HCT116 (cell line): ENCODE data around the gene DTNBP1. TPM values are rescaled to one million over a fixed set of nuclear protein-coding genes. Genes with fewer than 3 reads are reported as not detected.

ENCODE experiments used
- ATAC-seq: fragments of 200-7000 bp; cut with Tn5 transposase; 2 replicates; pipeline ENCODE4 v1.9.1; 2020; ENCODE audit warnings: mild to moderate bottlenecking, moderate library complexity
- BruUV-seq: library from RNA; stranded (reverse); fragments of 400-500 nt; replicated peaks from 2 replicates; lab custom pipeline; 2021; lab: Mats Ljungman, UMichigan
- CTCF ChIA-PET: fragments of 300-600 bp; sonication (Branson Sonifier 250); formaldehyde crosslinking; loops from one replicate; lab custom pipeline; 2021; ENCODE audit warnings: antibody characterized with exemption; lab: Charles Lee
- POLR2A ChIA-PET: fragments of 300-600, 350-600 bp; sonication (Branson Sonifier 250); formaldehyde crosslinking; loops from one replicate; lab custom pipeline; 2021; ENCODE audit warnings: antibody characterized with exemption; lab: Charles Lee
- RAD21 ChIA-PET, 2 experiments: fragments of 300-600 bp; sonication (Branson Sonifier 250); formaldehyde crosslinking; loops; one replicate each; lab custom pipeline; 2023; ENCODE audit warnings: low total read pairs in 2 of 2; ENCODE audit not compliant: uncharacterized antibody in 2 of 2, unreplicated experiment in 2 of 2, low non-redundant PET in 1 of 2; lab: Charles Lee
- DNase-seq: peaks from one replicate; pipeline ENCODE4 v3.0.0-alpha.2; 2010; ENCODE audit warnings: low read depth, low spot score
- H2AFZ ChIP-seq: fragments of 200-600 bp; shearing (Covaris generic), sonication (generic); 2 replicates; pipeline ENCODE4 v1.6.1; 2017; ENCODE audit warnings: low read depth, mixed run types, mixed read lengths, antibody characterized with exemption, low read length; ENCODE audit not compliant: poor library complexity, severe bottlenecking
- H3K27ac ChIP-seq: 2 replicates; pipeline ENCODE4 v1.5.1; 2012; ENCODE audit warnings: low read depth, low read length
- H3K27me3 ChIP-seq: fragments of 200-600 bp; sonication (generic); 2 replicates; pipeline ENCODE4 v1.6.1; 2016; ENCODE audit warnings: mixed run types, low read length, mixed read lengths; ENCODE audit not compliant: insufficient read depth
- H3K36me3 ChIP-seq, 2 experiments: fragments of 200-500 bp in 1 of 2; fragments of 200-600 bp in 1 of 2; sonication (Bioruptor generic) in 1 of 2; sonication (generic) in 1 of 2; 2 replicates each; pipeline versions ENCODE4 v1.5.1 to v1.6.1; 2014 to 2016; ENCODE audit warnings: low read length in 2 of 2, inconsistent platforms in 1 of 2, mixed read lengths in 1 of 2, mixed run types in 1 of 2; ENCODE audit not compliant: insufficient read depth in 2 of 2, control insufficient read depth in 1 of 2
- H3K4me1 ChIP-seq, 2 experiments: fragments of 200-600 bp in 1 of 2; sonication (generic) in 1 of 2; 2 replicates each; pipeline versions ENCODE4 v1.5.1 to v1.6.1; 2012 to 2017; ENCODE audit warnings: low read length in 2 of 2, inconsistent platforms in 1 of 2, mild to moderate bottlenecking in 1 of 2, mixed read lengths in 1 of 2, mixed run types in 1 of 2, moderate library complexity in 1 of 2; ENCODE audit not compliant: insufficient read depth in 2 of 2, control insufficient read depth in 1 of 2
- H3K4me2 ChIP-seq: fragments of 200-600 bp; sonication (generic); 2 replicates; pipeline ENCODE4 v1.6.1; 2017; ENCODE audit warnings: mixed run types, low read length, mixed read lengths
- H3K4me3 ChIP-seq, 2 experiments: fragments of 200-600 bp in 1 of 2; sonication (generic) in 1 of 2; replicated peaks in 1 of 2; 2 replicates each; pipeline ENCODE4 v1.5.1; 2011 to 2016; ENCODE audit warnings: low read length in 2 of 2, control low read depth in 1 of 2, low read depth in 1 of 2, mild to moderate bottlenecking in 1 of 2, mixed read lengths in 1 of 2, mixed run types in 1 of 2
- H3K79me2 ChIP-seq: fragments of 200-600 bp; sonication (generic); 2 replicates; pipeline ENCODE4 v1.6.1; 2017; ENCODE audit warnings: mild to moderate bottlenecking, mixed run types, low read length, moderate library complexity, mixed read lengths; ENCODE audit not compliant: insufficient read depth
- H3K9ac ChIP-seq: fragments of 200-600 bp; sonication (generic); 2 replicates; pipeline ENCODE4 v1.6.1; 2016; ENCODE audit warnings: low read length, mixed read lengths
- H3K9me2 ChIP-seq: fragments of 200-600 bp; sonication (generic), shearing (Covaris generic); 2 replicates; pipeline ENCODE4 v1.6.1; 2017; ENCODE audit warnings: mixed run types, mild to moderate bottlenecking, moderate library complexity; ENCODE audit not compliant: insufficient read depth
- H3K9me3 ChIP-seq, 2 experiments: fragments of 200-500 bp in 1 of 2; fragments of 200-600 bp in 1 of 2; sonication (Bioruptor generic) in 1 of 2; sonication (generic) in 1 of 2; 2 replicates each; pipeline ENCODE4 v1.6.1; 2014 to 2017; ENCODE audit warnings: low read length in 2 of 2, mixed read lengths in 2 of 2, inconsistent platforms in 1 of 2, low read depth in 1 of 2, mild to moderate bottlenecking in 1 of 2, mixed run types in 1 of 2, moderate library complexity in 1 of 2; ENCODE audit not compliant: control insufficient read depth in 1 of 2, insufficient read depth in 1 of 2
- H4K20me1 ChIP-seq: fragments of 200-600 bp; sonication (generic), shearing (Covaris generic); 2 replicates; pipeline ENCODE4 v1.6.1; 2017; ENCODE audit warnings: mixed run types, mild to moderate bottlenecking, moderate library complexity; ENCODE audit not compliant: insufficient read depth
- ELF1 ChIP-seq: IDR thresholded peaks from 2 replicates; pipeline ENCODE4 v1.6.1; 2012; ENCODE audit warnings: low read depth, borderline replicate concordance
- EZH2phosphoT487 ChIP-seq: fragments of 200-600 bp; IDR thresholded peaks from 2 replicates; pipeline ENCODE4 v1.6.1; 2018; ENCODE audit warnings: antibody characterized with exemption, borderline replicate concordance
- FOSL1 ChIP-seq: IDR thresholded peaks from 2 replicates; pipeline ENCODE4 v1.6.1; 2012; ENCODE audit warnings: low read depth
- JUND ChIP-seq: IDR thresholded peaks from 2 replicates; pipeline ENCODE4 v1.6.1; 2012
- TCF7L2 ChIP-seq: IDR thresholded peaks from 2 replicates; pipeline ENCODE4 v1.7.0; 2011; ENCODE audit warnings: borderline replicate concordance, inconsistent platforms; ENCODE audit not compliant: insufficient read depth, insufficient read length; ENCODE audit errors: extremely low read depth
- ZFX ChIP-seq: fragments of 450-650 bp; IDR thresholded peaks from 2 replicates; pipeline ENCODE4 v1.6.1; 2017
- ZNF274 ChIP-seq: fragments of 200-500 bp; sonication (Bioruptor generic); IDR thresholded peaks from 2 replicates; pipeline ENCODE4 v1.6.1; 2014; ENCODE audit warnings: mild to moderate bottlenecking, low read depth, low read length, inconsistent platforms
- intact Hi-C: fragments of 100-400 bp; cut with micrococcal nuclease; formaldehyde crosslinking; loops from 2 replicates; pipeline ENCODE4 v1.10.0; 2022
- total RNA-seq: library from RNA; stranded (reverse); gene quantifications from one replicate; pipeline ENCODE4 v1.2.1, GENCODE V29; 2021; ENCODE audit not compliant: unreplicated experiment
- TF ChIP-seq, protein P1 (sequence below): IDR thresholded peaks from 2 replicates; pipeline ENCODE4 v1.6.1; 2012; ENCODE audit warnings: low read depth

Gene DTNBP1
- total RNA-seq, 1 experiment from 2014 or later: 16.7 TPM

DNA sequence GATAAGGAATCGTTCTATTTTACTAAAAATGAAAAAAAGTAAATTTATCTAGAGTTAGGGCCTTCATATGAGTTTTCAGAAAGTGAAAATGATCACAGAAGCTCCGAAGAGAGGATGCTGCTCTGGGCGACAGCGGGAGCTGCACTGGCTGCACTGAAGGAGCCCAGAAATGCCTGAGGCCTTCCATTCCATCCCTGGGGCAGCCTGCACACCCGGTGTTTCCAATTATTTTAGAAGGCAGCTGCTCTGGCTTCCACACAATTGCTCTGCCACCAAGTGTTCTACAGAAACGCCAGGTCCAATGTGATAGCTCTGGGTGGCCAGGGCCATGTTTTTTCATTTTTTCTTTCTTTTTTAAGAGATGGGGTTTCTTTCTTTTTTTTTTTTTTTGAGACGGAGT lies 3.6 kb downstream of the DTNBP1 start:
- H3K9me3 ChIP-seq: no peaks in the 10 kb centered on the region
- TF ChIP-seq EZH2phosphoT487 (no peak), TCF7L2 (no peak), ZNF274 (no peak), ELF1 (no peak), ZFX (no peak)
- no peak overlapping the region for H3K9ac ChIP-seq
- H4K20me1 ChIP-seq: peaks cover 2% of the 10 kb centered on the region; the same call in 1 of the 2 replicates
- ChIA-PET POLR2A (no interaction called here), CTCF (no interaction called here), RAD21 (no interaction called here)
- peaks cover 3 to 13% of the 10 kb centered on the region in 2 experiments; a peak in 2 of 4 replicates for H3K4me1 ChIP-seq
- DNase-seq (no peak), ATAC-seq (no peak)
- no TSS peak for BruUV-seq
- no peaks in the 10 kb centered on the region for H3K9me2 ChIP-seq
- peaks cover 31% of the 10 kb centered on the region for H3K79me2 ChIP-seq
- H3K4me2 ChIP-seq: no peak overlapping the region
- intact Hi-C loops: no loop called here
- H3K27me3 ChIP-seq: no peaks in the 10 kb centered on the region
- no peak overlapping the region for H3K4me3 ChIP-seq
- no peaks in the 10 kb centered on the region for H3K36me3 ChIP-seq
- H2AFZ ChIP-seq: no peak overlapping the region
- no peak overlapping the region for H3K27ac ChIP-seq

DNA sequence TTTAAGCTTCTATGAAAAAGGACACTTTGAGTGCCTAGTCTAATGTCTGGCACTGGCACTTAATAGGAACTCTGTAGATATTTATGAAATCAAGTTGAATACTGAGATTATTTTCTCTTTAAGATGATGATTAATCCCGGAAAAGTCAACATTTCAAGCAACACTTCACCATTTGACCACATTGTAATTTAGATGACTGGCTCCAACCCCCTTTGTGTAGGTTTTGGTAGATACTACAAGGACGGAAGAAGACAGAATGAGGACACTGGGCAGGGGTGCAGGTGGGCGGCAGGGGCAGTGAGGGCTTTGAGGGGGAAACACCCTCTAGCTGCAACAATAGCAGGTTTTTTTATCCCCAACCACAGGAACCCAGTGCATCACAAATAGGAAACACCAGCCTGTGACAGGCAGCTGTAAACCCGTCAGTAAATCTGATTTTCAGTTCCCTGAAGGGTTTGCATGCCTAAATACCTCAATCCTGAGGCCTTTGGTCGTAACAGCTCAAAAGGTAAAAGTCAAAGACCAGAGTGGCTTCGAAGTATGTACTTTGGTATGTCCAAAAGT lies 4.6 kb downstream of the DTNBP1 start:
- ChIA-PET POLR2A (no interaction called here), CTCF (no interaction called here), RAD21 (no interaction called here)
- Histone ChIP-seq H2AFZ (no peak overlapping the region), H3K27ac (no peak overlapping the region), H3K9me2 (no peaks in the 10 kb centered on the region), H3K4me1 (peaks cover 3 to 11% of the 10 kb centered on the region in 2 experiments; a peak in 2 of 4 replicates), H3K27me3 (no peaks in the 10 kb centered on the region), H3K9me3 (no peaks in the 10 kb centered on the region), H3K79me2 (peaks cover 34% of the 10 kb centered on the region), H4K20me1 (peaks cover 2% of the 10 kb centered on the region; the same call in 1 of the 2 replicates), H3K36me3 (no peaks in the 10 kb centered on the region), H3K9ac (no peak overlapping the region), H3K4me3 (no peak overlapping the region), H3K4me2 (no peak overlapping the region)
- no TSS peak for BruUV-seq
- intact Hi-C loops: no loop called here
- ATAC-seq: no peak
- DNase-seq: no peak
- TF ChIP-seq JUND (no peak), FOSL1 (no peak)
- TF ChIP-seq, protein P1, sequence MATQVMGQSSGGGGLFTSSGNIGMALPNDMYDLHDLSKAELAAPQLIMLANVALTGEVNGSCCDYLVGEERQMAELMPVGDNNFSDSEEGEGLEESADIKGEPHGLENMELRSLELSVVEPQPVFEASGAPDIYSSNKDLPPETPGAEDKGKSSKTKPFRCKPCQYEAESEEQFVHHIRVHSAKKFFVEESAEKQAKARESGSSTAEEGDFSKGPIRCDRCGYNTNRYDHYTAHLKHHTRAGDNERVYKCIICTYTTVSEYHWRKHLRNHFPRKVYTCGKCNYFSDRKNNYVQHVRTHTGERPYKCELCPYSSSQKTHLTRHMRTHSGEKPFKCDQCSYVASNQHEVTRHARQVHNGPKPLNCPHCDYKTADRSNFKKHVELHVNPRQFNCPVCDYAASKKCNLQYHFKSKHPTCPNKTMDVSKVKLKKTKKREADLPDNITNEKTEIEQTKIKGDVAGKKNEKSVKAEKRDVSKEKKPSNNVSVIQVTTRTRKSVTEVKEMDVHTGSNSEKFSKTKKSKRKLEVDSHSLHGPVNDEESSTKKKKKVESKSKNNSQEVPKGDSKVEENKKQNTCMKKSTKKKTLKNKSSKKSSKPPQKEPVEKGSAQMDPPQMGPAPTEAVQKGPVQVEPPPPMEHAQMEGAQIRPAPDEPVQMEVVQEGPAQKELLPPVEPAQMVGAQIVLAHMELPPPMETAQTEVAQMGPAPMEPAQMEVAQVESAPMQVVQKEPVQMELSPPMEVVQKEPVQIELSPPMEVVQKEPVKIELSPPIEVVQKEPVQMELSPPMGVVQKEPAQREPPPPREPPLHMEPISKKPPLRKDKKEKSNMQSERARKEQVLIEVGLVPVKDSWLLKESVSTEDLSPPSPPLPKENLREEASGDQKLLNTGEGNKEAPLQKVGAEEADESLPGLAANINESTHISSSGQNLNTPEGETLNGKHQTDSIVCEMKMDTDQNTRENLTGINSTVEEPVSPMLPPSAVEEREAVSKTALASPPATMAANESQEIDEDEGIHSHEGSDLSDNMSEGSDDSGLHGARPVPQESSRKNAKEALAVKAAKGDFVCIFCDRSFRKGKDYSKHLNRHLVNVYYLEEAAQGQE: no peak
